HepG2 (cell line): Measurements from ENCODE around the gene CPN1.
A peak's percentile ranks its signal among the peaks of the same experiment; 100 is the strongest.

Experiments used
- CTCF ChIP-seq: sonication (generic); formaldehyde crosslinking; IDR thresholded peaks from 2 replicates; pipeline ENCODE4 v1.5.0; 2020; ENCODE audit warnings: mild to moderate bottlenecking, missing genetic modification reagents, moderate library complexity
- HNF1A ChIP-seq, 2 experiments: sonication (generic) in 1 of 2; formaldehyde crosslinking in 1 of 2; IDR thresholded peaks; 2 replicates each; pipeline versions ENCODE4 v1.4.0 to v1.6.1; 2016 to 2020; ENCODE audit warnings: borderline replicate concordance in 1 of 2, low read depth in 1 of 2, mild to moderate bottlenecking in 1 of 2, missing genetic modification reagents in 1 of 2
- JDP2 ChIP-seq: sonication (generic); formaldehyde crosslinking; IDR thresholded peaks from 2 replicates; pipeline ENCODE4 v1.8.1; 2022; ENCODE audit warnings: missing genetic modification reagents, borderline replicate concordance
- KLF9 ChIP-seq: IDR thresholded peaks from 2 replicates; pipeline ENCODE4 v1.6.1; 2016; ENCODE audit warnings: low read depth
- MAFK ChIP-seq, 2 experiments: IDR thresholded peaks in 1 of 2; conservative IDR thresholded peaks in 1 of 2; 2 replicates each; pipeline ENCODE4 v1.6.1; 2011; ENCODE audit warnings: improper control_type of control experiment in 2 of 2, low read length in 2 of 2
- POLR2A ChIP-seq, 2 experiments: IDR thresholded peaks; 2 replicates each; pipeline ENCODE4 v1.6.1; 2011; ENCODE audit warnings: low read depth in 2 of 2, low read length in 2 of 2, mild to moderate bottlenecking in 1 of 2, moderate library complexity in 1 of 2; ENCODE audit not compliant: insufficient read depth in 1 of 2
- POLR2AphosphoS5 ChIP-seq: IDR thresholded peaks from 2 replicates; pipeline ENCODE4 v1.6.1; 2012; ENCODE audit warnings: low read depth, low read length
- POLR2G ChIP-seq: fragments of 200-400 bp; formaldehyde crosslinking; IDR thresholded peaks from 2 replicates; pipeline ENCODE4 v1.6.1; 2018; ENCODE audit warnings: mild to moderate bottlenecking, low read depth, low read length, moderate library complexity
- REST ChIP-seq, 2 experiments: IDR thresholded peaks; 2 replicates each; pipeline ENCODE4 v1.6.1; 2011 to 2012; ENCODE audit warnings: low read length in 2 of 2, borderline replicate concordance in 1 of 2, low read depth in 1 of 2, mild to moderate bottlenecking in 1 of 2, moderate library complexity in 1 of 2
- SRSF4 ChIP-seq: fragments of 200-400 bp; formaldehyde crosslinking; IDR thresholded peaks from one replicate; pipeline ENCODE4 v1.6.1; 2018; ENCODE audit warnings: mild to moderate bottlenecking, low read depth, low read length, moderate library complexity; ENCODE audit not compliant: poor library complexity, severe bottlenecking
- THAP7 ChIP-seq: sonication (generic); formaldehyde crosslinking; IDR thresholded peaks from 2 replicates; pipeline ENCODE4 v1.8.1; 2023; ENCODE audit warnings: mild to moderate bottlenecking, missing genetic modification reagents
- ZNF253 ChIP-seq: sonication (generic); formaldehyde crosslinking; IDR thresholded peaks from 2 replicates; pipeline ENCODE4 v1.8.0; 2022; ENCODE audit warnings: mild to moderate bottlenecking, missing genetic modification reagents, borderline replicate concordance
- ZNF446 ChIP-seq: sonication (generic); formaldehyde crosslinking; IDR thresholded peaks from 2 replicates; pipeline ENCODE4 v1.5.0; 2020; ENCODE audit warnings: mild to moderate bottlenecking, missing genetic modification reagents
- ZNF598 ChIP-seq: sonication (generic); formaldehyde crosslinking; IDR thresholded peaks from 2 replicates; pipeline ENCODE4 v1.5.1; 2020; ENCODE audit warnings: mild to moderate bottlenecking, missing genetic modification reagents, borderline replicate concordance

GRCh38 chr10:100101192-100102076 is 19.8 kb upstream of the CPN1 start:
- TF ChIP-seq JDP2 (CRISPR knock-in tag) (no peak), KLF9 (no peak), MAFK (conservative IDR thresholded peaks at IDR 0.05 in 1 of 2, IDR thresholded peaks at IDR 0.05 in 1 of 2; ENCODE audit: low read length in 2 of 2) (no peak; a peak in 1 of 4 replicates), CTCF (CRISPR knock-in tag) (peak; percentile 29), POLR2A (IDR thresholded peaks at IDR 0.05; ENCODE audit: insufficient read depth in 1 of 2, low read depth in 2 of 2, low read length in 2 of 2) (no peak), POLR2AphosphoS5 (peak; percentile 55), REST (IDR thresholded peaks at IDR 0.05; ENCODE audit: borderline replicate concordance in 1 of 2, low read depth in 1 of 2, low read length in 2 of 2) (peak in 1 of 2 experiments; percentile 65; a peak in 2 of 4 replicates), ZNF598 (no peak), HNF1A (IDR thresholded peaks at IDR 0.05; ENCODE audit: low read depth) (peak; percentile 82), HNF1A (CRISPR knock-in tag; IDR thresholded peaks at IDR 0.05; ENCODE audit: borderline replicate concordance) (peak; percentile 88; the same call in 1 of the 2 replicates), POLR2G (no peak; the same call in 1 of the 2 replicates), THAP7 (CRISPR knock-in tag) (no peak), SRSF4 (no peak), ZNF253 (CRISPR knock-in tag) (no peak), ZNF446 (no peak)
